Stimulated activated CD8-positive, alpha-beta memory T cell treated with anti-CD3 and anti-CD28 coated beads, Interleukin-2, amount 100 ng/mL, for 48 hours (primary cell): ENCODE data around the gene CDC14A.

Experiments
- DNase-seq, 2 donors: peaks; one replicate each; pipeline ENCODE4 v3.0.0-alpha.2; 2020; ENCODE audit warnings: low read depth in 2 of 2

Gene CDC14A

DNA sequence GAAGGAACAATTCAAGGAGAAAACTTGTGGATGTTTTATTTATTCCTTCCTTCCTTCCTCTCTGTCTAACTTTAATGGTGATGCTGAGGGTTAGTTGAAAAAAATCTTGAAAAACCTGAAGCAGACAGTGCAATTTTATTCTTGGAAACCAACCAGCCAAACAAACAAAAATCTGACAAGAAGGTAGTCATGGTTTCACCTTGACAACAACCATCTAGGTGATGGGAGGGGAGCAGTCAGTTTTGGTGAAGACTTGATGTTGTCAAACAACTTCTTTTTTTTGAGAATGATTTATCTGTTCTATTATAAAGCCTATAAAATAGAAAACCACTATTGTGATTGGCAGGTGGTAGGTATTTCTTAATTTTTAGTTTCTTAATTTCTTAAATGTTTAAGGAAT, 93.3 kb downstream of the CDC14A start:
- no peak for DNase-seq

DNA sequence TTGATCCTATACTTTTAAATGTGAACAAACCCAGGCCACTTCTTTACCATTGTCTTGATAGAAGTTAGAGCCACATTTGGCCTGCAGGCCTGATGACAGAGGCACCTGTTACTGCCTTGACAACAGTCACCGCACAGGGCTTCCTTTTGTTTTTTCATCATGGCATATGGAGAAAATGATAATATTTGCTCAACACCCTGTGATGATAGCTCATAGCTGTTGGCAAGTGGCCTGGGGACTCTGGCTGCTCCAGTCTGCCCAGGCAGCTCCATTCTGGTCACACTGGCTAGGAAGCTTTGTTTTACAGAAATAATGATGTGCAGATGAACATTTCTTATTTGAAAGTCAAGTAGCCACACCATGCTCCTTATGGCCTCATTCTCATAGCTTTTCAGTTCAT, 96.1 kb downstream of the CDC14A start:
- no peak for DNase-seq

DNA sequence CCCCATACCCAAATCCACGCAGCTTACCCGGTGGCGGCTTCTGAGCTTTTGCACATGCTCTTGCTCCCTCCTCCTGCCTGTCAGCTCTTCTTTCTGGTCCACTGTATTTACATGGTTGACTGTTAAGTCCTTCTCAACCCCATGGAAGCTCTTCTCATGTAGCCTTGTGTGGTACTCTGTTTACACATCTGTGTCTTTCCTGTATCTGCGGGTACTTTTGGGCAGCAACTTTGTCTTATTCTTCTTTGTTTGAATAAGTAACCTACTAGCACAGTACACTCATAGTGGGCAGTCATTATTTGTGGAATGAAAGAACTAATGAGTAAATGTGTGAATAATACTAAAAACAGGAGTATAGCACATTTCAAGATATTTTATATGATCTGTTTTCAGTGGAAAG, 97.2 kb downstream of the CDC14A start:
- DNase-seq, result no peak

DNA sequence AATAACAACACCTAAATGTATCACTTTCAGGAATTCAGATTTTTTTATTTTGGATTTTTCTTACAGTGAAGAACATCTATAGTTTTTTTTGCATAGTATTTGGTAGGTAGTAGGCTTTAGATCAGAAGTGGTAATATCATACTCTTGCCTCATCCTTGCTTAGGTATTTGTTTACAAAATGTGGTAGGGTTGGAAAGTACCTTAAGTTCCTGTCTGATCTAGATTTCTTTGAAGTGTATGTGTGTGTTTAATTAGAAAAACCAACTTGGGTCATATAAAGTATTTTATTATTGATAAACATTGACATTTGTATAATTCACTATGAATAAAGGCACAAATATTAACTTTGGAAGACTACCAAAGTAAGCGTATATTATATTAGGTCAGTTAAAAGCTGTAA, 100.3 kb downstream of the CDC14A start:
- no peak for DNase-seq

DNA sequence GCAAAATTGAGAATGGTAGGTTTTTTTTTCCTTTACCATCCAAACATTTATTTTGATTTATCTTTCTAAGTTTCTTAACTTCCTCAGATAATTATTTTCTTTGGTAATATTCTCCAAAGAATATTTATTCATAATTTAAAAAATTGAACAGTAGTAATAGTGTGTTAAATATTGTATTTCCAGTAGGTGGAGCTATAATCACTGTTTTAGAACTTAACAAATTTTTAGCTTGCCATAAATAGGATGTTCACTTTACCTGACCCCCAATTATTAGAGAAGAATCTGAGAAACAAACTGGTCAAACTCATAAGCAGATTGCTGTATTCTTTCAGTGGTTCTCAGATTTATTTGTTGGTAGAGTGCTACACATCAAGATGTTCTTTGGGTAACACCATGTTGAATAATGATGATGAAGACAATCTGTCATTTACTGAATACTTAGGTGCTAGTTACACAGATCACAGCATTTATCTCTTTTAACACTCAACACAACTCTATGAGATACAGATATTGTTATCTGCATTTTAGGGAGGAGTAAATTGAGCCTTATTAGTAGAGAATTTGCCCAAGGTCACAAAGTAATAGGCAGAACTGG, 103.3 kb downstream of the CDC14A start:
- no peak for DNase-seq

DNA sequence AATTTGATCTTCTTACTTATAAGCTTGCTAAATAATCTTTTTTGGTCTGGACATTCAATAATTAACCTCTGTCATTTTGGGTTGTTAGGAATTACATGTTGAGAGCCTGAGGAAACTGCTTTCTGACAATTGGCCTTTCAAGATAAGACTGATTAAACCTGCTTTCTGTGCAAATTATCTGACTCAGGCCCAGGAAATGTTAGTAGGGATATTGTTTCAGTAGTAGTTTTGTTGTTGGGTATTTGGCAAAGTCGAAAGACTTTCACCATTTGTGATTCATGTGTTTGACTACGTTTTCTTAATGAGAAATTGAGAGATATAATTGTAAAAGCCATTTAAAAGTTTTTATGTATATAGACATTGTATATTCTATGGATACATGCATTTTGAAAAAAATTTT, 104.6 kb downstream of the CDC14A start:
- no peak for DNase-seq

DNA sequence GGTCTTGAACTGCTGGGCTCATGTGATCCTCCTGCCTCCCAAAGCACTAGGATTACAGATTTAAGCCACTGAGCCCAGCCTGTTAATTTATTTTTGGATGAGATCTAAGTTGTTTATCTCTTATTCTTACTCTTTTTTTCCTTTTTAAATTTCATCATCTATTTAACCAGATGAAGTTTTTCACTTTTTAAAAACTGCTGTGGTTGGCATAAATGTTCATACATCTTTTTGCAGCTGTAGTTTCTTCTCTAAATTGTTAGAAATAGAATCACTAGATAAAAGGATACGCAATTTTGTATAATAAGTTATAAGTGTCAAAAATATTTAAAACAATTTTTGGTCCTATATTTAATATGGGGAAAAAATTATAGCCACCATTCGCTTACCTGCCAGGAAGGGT, 105.4 kb downstream of the CDC14A start:
- DNase-seq, result no peak

DNA sequence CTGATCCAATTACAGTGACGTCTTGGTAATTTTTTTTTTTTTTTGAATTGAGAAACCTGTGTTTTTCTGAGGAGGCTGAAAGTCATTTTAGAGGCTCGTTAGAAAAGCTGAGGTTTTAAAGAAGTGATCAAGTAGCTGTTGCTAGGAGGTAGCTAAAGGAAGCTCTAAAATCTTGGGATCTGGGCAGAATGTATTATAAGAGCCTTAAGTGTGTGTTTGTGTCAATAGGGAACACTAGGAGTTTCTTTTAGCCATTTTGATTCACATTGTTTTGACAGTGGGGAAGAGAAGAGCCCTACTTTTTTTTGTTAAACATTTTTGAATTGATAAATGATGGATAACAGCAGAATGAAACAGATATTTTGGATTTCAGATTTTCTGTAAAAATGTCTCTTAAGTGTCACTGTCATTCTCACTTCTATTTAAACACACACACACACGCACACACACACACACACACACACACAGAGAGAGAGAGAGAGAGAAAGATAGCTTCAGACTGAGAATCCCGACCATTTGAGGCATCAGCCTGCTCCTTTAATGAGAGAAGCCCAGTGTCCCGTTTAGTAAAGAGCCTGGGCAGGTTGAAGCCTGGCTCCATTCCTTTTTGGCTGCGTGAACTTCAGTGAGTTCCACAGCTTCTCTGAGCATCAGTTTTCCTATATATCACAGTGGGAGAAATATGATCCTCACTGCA, 106.5 kb downstream of the CDC14A start:
- DNase-seq, result no peak

DNA sequence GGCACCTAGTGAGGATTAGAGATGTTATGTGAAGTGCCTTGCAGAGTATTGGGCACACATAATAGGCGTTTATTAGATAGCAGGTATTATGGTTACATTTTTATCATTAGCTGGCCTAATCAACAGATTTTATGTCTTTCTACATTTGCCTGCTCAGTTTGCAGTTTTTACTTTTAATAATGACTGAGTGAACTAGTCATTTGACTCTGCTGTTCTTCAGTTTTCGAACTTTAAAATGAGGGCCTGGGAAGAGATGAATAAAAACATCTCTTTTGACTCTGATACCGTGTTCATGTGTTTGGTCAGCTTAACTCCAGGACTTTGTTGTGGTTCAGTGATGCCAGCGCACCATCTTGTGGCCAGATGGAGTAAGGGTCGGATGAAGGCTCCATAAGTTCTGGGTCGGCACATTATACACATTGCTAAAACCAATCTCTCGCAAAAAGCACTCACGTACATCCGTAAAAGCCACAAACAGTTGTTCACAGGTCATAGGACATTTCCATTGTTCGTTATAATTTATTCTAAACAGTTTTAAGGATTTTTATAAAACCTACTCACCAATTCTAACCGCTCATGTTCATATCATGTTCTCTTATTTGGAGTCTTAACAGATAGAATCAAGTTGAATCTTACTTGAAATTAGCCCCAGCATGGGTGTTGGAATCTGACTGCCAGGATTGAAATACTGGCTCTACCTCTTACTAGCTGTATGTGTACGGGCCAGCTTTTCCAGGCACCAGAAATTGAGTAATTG, 107.2 kb downstream of the CDC14A start:
- DNase-seq, result peak; percentile 41 to 47

DNA sequence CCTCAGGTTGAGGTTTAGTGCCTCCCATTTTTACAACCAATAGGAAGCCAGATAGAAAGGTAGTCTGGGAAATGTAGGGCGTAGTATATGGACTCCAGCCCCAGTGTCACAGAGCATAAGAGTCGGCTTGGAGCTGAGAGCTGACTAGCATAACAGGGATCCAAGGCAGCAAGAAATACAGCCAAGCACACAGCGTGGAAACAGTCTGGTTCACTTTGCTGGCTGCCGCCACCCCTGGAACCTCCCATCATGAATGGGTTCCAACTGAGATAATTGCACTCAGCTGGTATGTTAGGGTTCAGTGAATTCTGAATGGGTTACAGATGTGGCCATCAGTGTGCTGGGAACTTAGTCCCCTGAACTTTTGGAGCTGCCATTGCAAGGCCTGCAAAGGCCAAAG, 108.9 kb downstream of the CDC14A start:
- DNase-seq, result no peak

DNA sequence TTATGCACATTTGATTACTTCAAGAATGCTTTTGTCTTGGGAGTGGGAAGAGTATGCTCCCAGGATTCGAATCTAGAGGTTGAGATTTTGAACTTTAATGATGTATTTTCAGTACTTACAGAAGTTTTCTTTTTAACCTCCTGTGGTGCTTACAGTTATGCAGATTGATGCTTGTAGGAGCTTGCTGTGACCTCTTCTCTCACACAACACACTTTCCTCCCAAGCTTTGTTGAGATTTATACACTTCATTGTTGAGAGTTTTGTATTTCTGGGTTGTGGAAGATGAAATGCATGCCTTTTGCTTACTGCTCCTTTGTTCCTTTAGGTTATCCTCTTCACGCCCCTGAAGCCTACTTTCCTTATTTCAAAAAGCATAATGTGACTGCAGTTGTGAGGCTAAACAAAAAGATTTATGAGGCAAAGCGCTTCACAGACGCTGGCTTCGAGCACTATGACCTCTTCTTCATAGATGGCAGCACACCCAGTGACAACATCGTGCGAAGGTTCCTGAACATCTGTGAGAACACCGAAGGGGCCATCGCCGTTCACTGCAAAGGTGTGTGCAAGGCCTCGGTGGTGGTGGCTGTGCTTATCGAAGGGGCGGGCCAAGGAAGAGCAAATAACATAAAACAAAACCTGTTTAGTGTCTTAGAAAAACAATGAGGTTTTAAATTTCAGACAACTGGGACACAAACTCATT, 110.2 kb downstream of the CDC14A start:
- no peak for DNase-seq

DNA sequence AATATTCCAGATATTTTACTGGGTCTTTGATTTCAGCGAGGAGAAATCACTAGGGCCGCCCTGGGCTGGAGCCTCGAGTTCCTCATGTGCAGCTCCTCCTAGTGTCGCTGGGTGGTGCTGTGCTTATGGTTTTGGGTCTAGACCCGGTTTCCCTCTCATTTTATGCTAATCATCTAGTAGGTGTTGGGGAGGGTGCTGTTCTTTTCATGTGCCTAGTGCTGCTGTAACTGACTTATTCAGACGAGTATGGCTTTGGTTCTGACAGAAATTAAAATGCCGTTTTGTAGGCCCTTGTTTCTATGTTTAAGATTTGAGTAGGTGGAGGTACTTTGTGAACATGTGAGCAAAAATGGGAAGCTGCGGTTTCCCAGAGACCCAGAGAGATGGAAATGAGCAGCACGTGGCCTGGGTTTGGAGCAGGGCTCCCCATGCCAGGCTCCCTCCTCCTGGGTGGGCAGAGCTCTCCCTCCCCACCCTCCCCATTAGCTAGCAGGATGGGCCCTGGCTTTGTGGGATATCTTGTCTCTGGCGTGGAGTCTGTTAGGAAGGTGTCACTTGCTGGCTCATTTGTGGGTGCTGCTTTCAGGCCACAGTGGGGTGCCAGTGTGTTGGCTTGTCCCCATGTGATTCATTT, 111.6 kb downstream of the CDC14A start:
- DNase-seq, result peak; percentile 26 to 28

DNA sequence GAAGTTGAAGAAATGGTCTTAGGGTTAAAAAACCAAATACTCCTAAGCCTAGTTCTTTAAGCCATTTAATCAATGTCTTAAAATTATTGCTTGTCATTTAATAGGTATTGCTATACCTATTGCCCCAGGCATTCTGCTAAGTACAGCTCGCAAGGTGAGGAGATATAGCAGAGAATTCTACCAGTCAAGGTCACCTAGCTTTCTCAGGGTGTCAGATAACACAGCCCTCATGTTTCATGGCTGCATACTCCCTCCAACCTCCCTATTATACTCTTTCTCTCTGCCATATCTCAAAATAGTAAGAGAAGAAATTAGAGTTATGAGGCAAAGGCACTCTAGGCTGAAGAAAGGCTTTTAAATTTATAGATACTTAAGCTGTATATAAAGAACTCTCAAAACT, 117.3 kb downstream of the CDC14A start:
- DNase-seq, result no peak

DNA sequence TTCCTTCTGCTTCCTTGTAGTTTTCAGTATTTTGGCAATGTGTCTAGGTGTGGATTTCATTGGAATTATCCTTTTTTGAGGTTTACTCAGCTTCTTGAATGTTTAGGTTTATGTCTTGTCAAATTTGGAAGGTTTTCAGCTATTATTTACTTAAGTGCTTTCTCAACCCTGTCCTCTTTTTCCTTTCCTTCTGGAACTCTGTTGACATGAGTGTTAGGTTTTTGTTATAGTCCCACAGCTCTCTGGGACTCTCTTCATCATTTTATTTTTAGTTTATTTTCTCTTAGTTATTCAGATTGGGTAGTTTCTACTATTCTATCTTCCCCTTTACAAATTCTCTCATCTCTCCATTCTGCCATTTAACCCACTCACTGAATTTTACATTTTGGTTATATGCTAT, 122.5 kb downstream of the CDC14A start:
- no peak for DNase-seq

DNA sequence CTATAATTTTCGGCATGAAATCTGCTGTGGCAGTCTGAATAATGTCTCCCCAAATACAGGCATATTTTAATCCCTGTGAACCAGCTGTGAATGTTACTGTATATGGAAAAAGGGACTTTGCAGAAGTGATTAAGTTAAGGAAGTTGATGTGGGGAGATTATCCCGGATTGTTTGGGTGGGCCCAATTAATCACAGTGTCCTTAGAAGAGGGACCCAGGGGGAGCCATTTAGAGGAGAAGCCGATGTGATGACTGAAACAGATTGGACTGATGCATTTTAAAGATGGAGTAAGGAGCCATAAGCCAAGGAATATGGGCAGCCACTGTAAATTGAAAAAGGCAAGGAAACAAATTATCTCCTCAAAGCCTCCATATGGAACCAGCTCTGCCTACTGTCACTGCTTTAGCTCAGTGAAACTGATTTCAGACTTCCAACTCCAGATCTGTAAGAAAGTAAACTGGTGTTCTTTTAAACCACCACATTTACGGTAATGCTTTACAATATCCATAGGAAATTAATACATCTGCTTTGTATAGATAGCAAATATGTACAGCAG, 124.5 kb downstream of the CDC14A start:
- no peak for DNase-seq

DNA sequence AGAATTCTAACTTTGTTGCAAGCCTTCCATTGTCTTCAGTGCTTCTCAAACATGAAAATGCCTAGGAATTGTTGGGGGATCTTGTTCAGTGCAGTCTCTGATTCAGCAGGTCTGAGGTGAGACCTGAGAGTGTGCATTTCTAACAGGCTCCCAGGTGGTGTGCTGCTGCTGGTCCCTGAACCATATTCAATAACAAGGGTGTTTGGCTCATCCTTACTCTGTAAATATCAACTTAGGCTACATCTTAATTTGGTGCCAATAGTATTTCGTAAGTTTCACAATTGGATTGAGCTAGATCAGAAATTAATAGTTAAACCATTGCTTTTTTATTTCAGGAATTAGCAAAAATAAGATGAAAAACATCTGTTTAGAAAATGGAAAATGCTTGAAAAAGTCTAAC, 126.5 kb downstream of the CDC14A start:
- no peak for DNase-seq

DNA sequence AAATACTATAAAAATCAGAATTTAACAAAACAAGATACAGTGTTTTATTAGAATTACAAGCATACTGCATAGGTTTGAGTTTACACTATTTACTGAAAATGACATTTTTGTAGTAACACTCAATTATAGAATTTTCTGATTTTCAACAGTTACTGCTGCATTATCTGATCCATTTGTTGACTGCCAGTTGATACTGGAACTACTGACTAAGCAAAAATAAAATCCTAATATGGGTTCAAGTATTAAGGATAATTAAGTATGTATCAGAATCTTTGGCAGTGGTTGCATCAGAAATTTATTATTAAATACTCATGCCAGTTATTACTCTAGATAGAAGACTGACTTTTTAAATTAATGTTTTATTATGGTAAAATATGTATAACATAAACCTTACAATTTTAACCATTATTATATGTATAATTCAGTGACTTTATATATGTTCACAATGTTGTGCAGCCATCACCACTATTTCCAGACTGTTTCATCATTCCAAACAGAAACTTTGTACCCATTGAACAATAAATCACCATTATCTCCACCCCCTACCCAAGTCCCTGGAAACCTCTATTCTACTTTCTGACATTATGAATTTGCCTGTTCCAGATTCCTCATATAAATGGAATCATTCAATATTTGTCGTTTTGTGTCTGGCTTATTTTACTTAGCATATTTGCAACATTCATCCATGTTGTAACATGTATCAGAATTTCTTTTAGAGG, 127.5 kb downstream of the CDC14A start:
- no peak for DNase-seq

DNA sequence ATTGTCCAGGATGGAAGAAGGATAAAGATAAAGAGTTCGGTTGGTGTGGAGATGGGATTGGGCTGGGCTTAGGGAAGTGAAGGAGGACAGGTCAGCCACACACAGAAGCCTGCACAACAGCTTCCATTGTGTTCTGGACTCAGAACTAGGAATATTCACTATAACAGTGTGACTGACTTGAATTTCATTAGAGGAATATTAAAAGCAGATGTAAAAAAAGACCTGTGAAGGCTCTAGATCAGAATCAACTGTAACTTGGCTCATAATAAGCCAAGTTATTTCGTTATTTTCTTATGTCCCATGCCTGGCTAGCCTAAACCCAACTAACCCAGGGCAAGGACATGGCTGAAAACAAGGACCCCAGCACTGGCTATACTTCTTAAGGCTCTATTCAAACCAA, 129.0 kb downstream of the CDC14A start:
- DNase-seq, result no peak

DNA sequence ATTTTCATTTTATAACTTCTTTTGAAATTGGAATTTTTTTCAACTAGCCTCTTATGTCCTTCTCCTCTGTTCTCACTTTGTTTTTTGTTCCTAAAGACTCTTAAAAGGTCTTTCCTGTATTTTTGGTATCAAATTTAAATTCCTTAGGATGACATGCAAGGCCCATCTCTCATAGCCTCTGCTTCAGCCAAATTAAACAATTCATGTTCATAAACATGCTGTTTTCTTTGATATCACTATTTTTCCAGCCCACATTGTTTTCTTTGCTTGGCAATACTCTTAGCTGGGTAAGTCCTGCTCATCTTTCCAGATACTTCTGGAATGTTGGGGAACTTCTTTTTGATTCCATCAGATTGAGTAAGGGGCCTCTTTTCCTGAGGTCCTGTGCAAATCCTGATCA, 129.9 kb downstream of the CDC14A start:
- no peak for DNase-seq

DNA sequence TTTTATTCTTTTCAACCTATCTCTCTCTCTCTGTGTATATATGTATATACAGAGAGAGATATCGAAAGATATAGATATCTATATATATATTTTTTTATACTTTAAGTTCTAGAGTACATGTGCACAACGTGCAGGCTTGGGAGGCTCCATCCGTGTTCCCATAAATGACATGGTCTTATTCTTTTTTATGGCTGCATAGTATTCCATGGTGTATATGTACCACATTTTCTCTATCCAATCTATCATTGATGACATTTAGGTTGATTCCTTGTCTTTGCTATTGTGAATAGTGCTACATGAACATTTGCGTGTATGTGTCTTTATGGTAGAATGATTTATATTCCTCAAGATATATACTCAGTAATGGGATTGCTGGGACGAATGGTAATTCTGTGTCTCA, 130.4 kb downstream of the CDC14A start:
- no peak for DNase-seq

DNA sequence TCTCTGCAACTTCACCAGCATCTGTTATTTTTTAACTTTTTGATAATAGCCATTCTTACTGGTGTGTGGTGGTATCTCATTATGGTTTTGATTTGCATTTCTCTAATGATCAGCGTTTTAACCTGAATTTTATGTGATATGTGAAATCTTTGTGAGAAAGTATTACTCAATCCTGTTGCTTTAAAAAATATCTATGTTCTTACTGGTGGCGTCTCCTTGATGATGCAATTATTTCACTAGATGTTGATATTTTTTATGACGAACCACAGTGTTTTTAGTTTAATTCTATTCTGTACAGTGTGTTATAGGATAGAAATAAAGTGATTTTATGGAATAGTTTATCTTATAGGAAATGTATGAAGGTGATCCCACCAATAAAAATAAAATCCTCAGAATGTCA, 130.9 kb downstream of the CDC14A start:
- DNase-seq, result no peak
